Measurements from ENCODE around the gene PEX10.

GRCh38 chr1:2433196-2433595, 20.8 kb upstream of the PEX10 start:
- TF ChIP-seq ZFX (IDR thresholded peaks at IDR 0.05) (no peak), CTCF (conservative IDR thresholded peaks at IDR 0.05) (no peak)

All from C4-2B (cell line).